NCI-H510A treated with DMSO at 0.1 percent for 48 hours (cell line): ENCODE measurements around the gene GJA4.
"Not testable (repeated sequence)": the region's sequence is repeated elsewhere in the genome, so short reads cannot be mapped to it uniquely, and the experiment has no call there.

Source experiments
- DNase-seq: peaks from one replicate; lab custom pipeline; 2025; lab: John Stamatoyannopoulos, UW

Gene GJA4

DNA sequence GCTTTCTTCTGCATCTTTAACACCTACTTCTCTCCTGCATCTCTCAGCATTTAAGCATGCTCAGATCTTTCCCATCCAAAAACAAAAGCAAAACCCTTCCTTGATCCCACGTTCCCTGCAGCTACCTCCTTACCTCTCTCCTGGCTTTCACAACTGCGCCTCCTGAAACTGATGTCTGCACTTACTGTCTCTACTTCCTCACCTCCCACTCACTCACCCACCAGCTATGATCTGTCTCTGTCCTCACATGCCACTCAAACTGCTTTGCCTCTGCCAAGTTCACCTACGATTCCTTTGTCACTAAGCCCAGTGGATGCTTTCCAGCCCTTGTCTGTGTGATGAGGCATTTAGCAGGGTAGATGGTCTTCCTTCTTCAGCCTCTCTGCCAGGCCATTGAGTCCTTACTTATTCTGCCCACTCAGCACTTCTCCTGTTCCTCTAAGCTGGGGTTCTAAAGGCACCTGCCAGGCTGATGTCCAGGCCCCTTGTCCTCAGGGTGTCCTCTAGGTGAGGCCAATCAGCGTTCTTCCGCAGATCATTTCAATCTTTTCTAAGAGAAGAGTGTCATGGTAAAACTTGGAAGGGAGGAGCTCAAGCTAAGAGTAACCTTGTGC, 21.8 kb upstream of the GJA4 start:
- no peak for DNase-seq

GRCh38 chr1:34771573-34772371, 21.0 kb upstream of the GJA4 start:
- no peak for DNase-seq

DNA sequence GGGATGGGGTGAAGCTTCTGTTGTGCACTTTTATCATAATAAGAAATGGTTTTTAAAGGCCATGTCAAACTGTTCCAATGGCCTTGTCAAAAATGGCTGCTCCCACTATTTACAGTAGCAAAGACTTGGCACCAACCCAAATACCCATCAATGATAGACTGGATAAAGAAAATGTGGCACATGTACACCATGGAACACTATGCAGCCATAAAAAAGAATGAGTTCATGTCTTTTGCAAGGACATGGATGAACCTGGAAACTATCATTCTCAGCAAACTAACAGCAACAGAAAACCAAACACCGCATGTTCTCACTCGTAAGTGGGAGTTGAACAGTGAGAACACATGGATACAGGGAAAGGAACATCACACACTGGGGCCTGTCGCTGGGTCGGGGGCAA, 19.7 kb upstream of the GJA4 start:
- DNase-seq: not testable (repeated sequence)

DNA sequence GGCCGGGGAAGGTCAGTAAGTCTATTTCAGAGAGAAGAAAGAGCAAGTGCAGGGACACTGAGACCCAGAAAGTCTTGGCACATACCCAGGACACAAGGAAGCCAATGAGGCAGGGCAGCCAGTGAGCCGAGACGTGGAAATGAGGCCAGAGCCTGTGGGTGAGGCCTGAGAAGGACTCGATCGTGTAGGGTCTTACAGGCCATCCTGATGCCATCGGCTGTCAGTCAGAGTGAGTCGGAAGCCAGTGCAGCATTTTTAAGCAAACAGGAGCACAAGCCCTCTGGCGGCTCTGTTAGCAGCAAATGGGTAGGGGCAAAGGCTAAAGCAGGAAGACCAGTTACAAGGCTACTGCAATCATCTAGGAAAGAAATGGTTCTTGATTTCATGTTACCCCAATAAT, 17.8 kb upstream of the GJA4 start:
- DNase-seq: no peak

- no peak for DNase-seq
Observed at GRCh38 chr1:34776911-34777310, 15.9 kb upstream of the GJA4 start.

GRCh38 chr1:34777519-34778321, 15.1 kb upstream of the GJA4 start:
- DNase-seq: no peak

- no peak for DNase-seq
Observed at GRCh38 chr1:34778381-34778780, 14.4 kb upstream of the GJA4 start.

DNA sequence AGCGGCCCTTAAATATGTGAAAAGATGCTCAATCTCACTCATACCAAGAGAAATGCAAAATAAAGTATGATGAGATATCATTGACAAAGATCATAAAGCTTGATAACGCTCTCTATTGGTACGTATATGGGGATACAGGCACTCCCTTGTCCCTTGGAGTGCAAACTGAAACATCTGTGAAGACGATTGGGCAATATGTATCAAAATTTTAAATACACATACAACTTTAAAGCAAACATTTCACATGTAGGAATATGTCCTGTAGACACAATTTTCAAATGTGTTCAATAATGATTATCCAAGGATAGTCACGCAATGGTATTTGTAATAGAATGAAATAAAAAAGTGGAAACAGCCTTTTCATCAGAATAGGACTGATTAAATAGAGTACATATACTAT, 13.8 kb upstream of the GJA4 start:
- no peak for DNase-seq

GRCh38 chr1:34779526-34779925, 13.3 kb upstream of the GJA4 start:
- no peak for DNase-seq

GRCh38 chr1:34779962-34780361, 12.8 kb upstream of the GJA4 start:
- DNase-seq: no peak

DNA sequence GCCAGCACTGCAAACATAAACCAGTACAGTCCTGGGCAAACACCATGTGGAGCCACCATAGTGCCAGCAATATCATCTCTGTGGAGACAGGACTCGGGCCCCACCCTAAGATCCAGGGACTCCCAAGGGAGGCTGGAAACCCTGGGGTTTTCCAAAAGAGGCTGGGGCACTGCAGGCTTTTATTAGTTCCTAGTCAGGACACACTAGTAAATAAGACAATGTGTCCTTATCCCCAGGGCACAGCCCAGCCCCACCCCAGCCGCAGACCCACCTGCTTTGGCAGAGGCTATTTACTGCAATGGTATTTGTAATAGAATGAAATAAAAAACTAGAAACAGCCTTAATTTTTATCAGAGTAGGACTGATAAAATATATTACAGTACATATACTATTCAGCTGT, 12.3 kb upstream of the GJA4 start:
- no peak for DNase-seq

GRCh38 chr1:34781071-34781843, 11.5 kb upstream of the GJA4 start, which contains the start of gene GJB3:
Gene GJB3 (plus strand): TSS chr1:34781214. CDS start chr1:34784763, 3,549 bp downstream.
- DNase-seq: peak; percentile 75

- no peak for DNase-seq
Observed at GRCh38 chr1:34781844-34782391, 10.9 kb upstream of the GJA4 start.

DNA sequence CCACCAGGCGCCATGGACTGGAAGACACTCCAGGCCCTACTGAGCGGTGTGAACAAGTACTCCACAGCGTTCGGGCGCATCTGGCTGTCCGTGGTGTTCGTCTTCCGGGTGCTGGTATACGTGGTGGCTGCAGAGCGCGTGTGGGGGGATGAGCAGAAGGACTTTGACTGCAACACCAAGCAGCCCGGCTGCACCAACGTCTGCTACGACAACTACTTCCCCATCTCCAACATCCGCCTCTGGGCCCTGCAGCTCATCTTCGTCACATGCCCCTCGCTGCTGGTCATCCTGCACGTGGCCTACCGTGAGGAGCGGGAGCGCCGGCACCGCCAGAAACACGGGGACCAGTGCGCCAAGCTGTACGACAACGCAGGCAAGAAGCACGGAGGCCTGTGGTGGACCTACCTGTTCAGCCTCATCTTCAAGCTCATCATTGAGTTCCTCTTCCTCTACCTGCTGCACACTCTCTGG, 8.0 kb upstream of the GJA4 start:
- no peak for DNase-seq

DNA sequence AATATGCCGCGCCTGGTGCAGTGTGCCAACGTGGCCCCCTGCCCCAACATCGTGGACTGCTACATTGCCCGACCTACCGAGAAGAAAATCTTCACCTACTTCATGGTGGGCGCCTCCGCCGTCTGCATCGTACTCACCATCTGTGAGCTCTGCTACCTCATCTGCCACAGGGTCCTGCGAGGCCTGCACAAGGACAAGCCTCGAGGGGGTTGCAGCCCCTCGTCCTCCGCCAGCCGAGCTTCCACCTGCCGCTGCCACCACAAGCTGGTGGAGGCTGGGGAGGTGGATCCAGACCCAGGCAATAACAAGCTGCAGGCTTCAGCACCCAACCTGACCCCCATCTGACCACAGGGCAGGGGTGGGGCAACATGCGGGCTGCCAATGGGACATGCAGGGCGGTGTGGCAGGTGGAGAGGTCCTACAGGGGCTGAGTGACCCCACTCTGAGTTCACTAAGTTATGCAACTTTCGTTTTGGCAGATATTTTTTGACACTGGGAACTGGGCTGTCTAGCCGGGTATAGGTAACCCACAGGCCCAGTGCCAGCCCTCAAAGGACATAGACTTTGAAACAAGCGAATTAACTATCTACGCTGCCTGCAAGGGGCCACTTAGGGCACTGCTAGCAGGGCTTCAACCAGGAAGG, 7.4 kb upstream of the GJA4 start:
- no peak for DNase-seq

- no peak for DNase-seq
Observed at GRCh38 chr1:34785875-34786470, 6.8 kb upstream of the GJA4 start.

DNA sequence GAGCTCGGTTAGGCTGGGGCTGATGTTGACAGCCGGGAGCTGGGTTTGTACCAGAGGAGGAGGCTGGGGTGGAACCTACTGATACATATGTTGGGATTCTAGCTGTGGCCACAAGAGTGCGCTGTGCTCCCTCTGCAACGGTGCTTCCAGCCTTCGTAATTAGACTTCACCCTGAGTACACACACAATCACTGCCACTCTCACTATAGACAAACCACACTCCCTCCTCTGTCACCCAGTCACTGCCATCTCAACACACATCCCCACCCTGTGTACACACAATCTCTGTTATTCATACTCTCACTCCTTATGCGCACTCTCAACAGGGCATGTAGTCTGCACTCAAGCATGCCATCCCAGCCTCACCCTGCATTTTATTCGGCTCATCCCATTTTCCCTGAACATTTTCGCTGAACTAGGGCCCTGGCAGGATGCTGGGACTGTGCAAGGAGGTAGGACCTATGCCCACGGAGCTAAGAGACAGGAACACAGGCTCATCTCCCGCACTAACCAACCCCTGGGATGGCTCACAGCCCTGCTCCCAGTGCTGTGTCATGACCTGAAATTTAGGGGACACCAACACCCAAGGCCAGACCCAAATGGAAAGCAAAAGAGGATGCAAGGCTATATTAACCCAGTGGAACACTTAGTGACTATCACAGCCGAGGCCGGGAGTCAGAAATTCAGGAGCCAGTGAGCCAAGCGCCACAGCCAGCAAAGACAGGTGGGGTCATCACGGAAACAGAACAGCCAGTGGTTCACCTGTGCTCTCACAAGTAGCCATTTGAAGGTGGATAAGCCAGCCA, 6.1 kb upstream of the GJA4 start:
- DNase-seq: peak; percentile 99

DNA sequence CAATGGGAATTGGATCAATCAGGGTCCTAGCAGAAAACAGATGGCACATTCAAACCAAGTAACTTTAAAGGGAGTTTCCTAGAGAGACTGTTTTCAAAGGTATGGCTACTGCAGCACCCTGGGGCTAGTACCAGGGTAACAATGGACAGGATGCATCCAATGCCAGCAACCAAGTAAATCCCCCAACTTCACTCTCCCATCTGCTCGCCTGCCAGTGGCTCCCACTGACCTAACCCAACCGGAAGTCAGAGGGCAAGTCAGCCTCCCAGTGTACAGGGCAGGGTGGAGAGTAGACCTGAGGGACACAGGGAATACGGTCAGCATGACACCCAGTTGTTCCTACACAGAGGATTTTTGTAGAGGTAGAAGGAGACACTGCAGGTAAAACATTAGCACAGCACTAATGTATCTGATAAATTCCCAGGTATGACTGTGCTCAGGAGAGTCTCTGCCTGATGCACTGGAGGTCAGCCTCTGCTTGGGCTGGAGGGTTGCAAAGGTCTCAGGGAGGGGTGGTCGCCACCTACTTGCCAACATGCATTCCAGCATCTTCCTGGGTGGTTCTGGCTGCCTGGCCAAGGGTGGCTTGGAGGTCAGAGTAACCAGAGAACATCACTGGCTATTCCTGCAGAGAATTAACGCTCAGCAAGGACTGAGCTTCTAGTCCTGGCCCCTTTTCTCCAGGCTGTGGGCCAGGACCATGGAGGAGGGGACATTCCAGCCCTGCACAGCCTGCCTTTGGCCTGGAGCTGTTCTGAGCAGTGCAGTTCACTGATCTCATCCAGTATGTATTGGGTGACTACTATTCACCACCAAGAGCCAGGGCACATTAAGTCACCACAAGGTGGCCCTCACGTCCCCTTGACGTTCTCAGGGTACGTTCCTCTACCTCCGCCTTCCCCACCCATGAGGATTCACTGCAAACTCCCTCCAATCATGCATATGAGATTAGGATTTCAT, 5.1 kb upstream of the GJA4 start:
- DNase-seq: no peak

GRCh38 chr1:34790985-34791384, 1.8 kb upstream of the GJA4 start:
- DNase-seq: no peak
